ENCODE data around the gene KIAA1958. TPM values are rescaled to one million over a fixed set of nuclear protein-coding genes. Genes with fewer than 3 reads are reported as not detected.

Gene KIAA1958
- total RNA-seq, 1 donor from 2014 or later = 8.6 TPM

GRCh38 chr9:112605518-112605917 lies 118.9 kb downstream of the KIAA1958 start:
- DNase-seq = no peak

GRCh38 chr9:112605963-112606699 lies 119.5 kb downstream of the KIAA1958 start:
- no peak for DNase-seq

GRCh38 chr9:112608851-112609250 lies 122.2 kb downstream of the KIAA1958 start:
- DNase-seq = no peak

DNA sequence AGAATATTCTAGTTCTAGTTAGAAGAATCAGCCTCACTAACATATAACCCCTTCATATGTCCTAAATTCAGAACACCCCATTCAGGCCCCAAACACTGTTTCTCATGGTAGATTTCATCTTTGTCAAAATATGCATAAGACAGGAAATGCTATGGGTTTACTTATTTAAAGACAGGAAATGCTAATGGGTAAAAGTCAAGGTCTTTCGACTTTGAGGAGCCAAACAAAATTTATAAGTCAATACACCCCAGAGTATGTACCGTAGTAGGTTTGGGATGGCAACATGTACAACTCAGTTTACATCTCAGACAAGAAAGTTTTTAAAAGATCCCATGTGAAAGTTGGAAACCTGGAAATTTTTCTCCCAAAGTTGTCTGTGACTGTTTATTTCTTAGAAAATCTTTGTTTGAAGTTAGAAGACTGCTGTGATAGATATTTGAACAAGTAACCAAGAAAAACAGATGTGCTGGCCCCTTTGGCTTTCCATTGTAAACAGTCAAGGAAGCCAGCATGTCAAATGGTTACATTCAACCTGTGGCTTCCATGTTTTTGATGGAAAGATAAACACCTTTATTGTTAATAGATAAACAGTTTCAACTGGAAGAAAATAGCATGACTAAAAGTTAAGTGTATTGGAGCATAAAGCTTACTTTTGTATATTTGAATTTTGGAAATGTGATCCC lies 129.1 kb downstream of the KIAA1958 start:
- no peak for DNase-seq

- no peak for DNase-seq
Observed at GRCh38 chr9:112617371-112617770, 130.7 kb downstream of the KIAA1958 start.

DNA sequence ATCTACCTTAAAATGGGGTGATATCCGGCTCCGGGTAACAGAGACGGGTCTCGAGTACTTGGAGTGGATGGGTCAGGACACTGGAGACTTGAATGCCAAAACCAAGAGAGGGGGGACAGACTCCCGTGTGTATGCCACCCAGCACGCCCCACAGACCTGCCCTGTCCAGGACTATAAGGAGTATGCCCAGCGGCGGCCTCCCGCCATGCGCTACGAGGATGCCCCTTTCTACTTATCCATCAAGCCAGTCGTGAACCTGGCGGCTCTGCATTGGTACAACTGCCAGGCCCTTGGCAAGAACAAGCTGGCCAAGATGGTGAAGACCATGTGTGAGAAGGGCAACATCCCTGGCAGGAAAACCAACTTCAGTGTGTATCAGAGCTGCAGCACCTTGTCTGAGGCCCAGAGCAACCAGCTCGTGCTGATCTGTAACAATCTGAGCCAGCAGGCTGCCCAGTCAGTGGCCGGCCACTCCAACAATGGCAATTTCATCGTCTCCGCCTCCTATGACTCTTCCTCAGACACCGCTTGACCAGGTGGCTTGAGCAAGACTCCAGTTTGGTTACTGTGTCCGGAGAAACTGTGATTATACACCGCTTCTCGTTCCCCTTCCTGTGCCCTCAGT lies 131.9 kb downstream of the KIAA1958 start:
- no peak for DNase-seq

GRCh38 chr9:112620388-112620787 lies 133.8 kb downstream of the KIAA1958 start:
- no peak for DNase-seq

- DNase-seq = no peak
Observed at GRCh38 chr9:112621018-112621655, 134.5 kb downstream of the KIAA1958 start.

- DNase-seq = no peak
Observed at GRCh38 chr9:112623198-112623597, 136.6 kb downstream of the KIAA1958 start.

DNA sequence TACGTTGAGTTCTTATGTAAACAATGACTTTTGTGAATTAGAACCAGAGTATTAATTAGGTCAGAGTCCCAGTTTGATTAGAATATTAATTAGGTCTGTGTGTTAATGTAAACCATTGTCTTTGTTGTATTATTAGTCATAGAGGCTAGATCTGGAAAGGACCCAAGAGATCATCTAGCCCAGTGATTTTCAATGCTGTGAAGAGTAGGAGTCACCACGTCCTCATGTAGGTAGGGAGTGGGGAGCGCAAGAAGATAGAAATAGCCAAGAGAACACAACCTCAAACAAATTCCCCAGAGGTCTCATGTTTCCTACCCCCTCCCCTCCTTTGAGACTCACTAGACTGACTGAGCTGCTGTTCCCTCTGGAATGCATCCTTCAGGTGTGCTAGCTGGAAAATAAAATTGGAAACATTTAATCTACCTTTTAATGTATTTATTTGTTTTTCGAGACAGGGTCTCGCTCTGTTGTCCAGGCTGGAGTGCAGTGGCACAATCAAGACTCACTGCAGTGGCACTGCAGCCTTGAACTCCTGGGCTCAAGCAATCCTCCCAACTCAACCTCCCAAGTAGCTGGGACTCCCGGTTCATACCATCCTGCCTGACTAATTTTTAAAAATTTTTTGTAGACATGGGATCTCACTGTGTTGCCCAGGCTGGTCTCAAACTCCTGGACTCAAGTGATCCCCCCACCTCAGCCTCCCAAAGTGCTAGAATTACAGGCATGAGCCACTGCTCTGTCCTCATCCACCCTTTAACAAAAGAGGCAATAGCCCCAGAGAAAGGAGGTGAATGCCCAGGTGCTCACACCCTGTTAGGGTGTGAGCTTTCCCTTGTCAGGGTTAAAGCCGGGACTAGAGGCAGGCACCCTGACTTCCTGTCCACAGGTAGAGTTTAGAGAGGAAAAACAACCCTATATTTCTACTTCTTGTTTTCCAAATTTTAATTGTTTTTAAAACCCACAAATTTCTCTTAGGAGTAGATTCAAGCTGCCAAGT lies 138.4 kb downstream of the KIAA1958 start:
- no peak for DNase-seq

DNA sequence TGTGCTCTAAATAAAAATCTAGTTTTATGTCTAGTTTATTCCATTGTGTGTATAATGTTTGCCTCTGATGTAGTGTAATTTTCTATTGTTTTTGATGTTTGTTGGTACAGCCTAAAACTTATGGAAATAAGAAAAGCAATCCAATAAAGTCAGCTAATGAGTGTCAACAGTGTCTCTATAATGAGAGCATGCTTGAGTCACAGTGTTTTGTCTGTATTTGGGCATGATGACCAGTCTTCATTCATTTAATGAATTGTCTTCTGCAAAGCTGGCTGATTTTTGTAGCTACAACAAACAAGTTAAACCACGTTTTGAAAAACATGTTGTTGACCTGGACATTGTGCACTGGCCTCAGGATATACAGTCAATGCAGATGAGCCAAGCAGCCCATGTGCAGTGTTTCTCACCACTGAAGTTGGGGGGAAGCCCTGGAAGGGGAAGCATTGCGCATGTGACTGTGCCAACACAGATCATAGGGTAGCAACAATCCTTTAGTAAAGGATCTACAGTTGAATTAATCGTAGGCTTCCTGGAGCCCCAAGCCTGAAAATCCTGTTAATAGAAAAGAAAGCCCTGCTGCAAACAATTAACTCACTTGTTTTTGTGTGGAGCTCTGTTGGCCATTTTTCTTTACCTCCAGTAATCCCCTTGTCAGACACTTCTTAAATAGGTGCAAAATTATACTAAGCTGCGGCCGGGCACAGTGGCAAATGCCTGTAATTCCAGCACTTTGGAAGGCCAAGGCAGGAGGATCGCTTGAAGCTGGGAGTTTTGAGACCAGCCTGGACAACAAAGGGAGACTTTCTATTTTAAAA lies 143.3 kb downstream of the KIAA1958 start:
- DNase-seq = no peak

GRCh38 chr9:112631313-112632070 lies 144.9 kb downstream of the KIAA1958 start:
- DNase-seq = no peak

- DNase-seq = no peak
Observed at GRCh38 chr9:112640311-112640710, 153.7 kb downstream of the KIAA1958 start.

DNA sequence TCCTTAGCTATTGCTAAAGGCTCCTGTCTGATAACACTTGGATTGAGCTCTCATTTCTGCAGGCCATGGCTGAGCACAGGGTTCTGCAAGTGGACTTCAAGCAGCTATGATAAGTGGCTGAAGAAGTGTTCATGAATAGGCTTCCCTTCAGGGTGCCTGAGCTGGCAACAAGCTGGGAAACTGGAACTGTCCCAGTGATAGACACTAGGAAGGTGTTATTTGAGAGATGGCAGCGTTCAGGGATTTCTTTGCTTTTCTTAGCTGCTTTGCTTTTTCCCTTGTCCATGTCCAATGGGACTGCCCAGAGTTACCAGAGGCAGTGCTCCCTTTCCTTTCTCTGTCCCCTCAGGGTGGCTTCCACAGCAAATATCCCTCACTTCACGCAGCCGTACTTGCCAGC lies 155.5 kb downstream of the KIAA1958 start:
- no peak for DNase-seq

DNA sequence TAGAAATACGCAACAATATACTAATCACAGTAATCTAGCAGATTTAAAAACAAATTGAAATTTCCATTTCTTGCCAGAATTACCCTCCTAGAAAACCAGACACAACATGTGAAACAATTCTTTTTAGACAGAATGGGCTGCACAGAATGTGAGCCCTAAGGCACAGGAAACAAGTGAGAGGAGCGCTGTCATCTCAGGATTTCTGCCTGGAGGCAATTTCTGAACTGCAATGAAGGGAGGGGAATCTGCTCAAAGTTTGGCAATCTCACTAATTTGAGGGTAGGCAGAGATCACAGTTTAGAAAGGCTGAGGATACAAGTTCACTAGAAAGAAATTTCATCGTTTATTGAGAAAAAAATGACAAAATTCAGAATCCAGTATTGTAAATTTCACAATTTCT lies 161.0 kb downstream of the KIAA1958 start:
- DNase-seq = no peak

DNA sequence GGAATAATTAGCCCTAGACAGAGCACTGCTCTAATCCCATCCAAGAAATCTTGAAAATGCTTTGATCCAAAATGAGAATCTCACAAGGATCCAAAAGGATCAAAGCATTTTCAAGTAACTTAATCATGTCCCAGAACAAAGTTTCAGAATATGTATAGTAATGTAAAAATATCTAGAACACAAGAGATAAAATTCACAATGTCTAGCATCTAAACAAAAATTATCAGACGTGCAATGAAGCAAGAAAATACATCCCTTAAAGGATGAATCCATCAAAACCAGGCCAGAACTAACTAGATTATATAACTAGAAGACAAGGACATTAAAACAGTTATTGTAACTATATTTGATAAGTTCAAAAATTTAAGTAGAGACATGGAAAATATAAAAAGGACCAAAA lies 162.0 kb downstream of the KIAA1958 start:
- DNase-seq = no peak

- DNase-seq = no peak
Observed at GRCh38 chr9:112654282-112654681, 167.7 kb downstream of the KIAA1958 start.

- DNase-seq = no peak
Observed at GRCh38 chr9:112655668-112656067, 169.0 kb downstream of the KIAA1958 start.

DNA sequence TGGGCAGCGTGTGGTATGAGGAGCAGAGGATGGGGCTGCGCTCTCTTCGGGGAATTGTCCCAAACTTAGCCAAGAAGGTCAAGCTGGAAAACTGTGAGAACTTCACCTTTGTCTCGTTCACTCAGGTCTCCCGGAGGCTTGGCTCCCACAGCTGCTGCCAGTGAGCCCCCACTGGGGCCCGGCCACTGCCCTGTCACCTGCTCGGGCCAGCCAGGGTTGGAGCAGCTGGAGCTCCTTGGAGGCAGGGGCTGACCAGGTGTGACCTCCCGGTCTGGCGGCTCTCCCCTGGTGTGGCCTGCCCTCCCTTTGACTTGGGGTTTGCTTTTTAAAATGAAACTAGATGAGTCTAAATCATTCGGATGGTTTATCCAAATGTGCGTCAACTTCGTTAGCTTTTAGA lies 173.3 kb downstream of the KIAA1958 start:
- DNase-seq = no peak

DNA sequence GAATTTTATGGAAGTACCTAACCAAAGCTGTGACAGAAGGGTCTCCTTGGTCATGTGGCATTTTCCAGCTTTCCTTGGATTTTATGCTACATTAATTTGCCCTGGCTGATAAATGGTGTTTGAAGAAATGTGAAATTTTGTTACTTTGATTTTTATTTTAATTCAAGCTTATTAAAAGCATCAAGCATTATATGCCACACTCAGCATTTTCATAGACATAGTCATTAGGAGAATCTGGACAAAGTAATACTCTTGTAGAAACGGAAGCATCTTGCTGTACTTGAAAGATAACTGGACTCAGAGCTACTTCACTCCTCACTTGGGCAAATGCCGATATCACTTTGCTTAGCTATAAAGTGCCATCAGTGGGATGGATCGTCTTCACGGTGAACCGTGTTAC lies 177.1 kb downstream of the KIAA1958 start:
- no peak for DNase-seq

Data from occipital lobe (tissue), 2 donors.